GM19324 (cell line): ENCODE results near the gene CELF5.
"Not testable (repeated sequence)": the region's sequence is repeated elsewhere in the genome, so short reads cannot be mapped to it uniquely, and the experiment has no call there.

Source experiments
- ATAC-seq: cut with Tn5 transposase; IDR thresholded peaks from one replicate; pipeline ENCODE4 v1.9.1; 2021; ENCODE audit warnings: mild to moderate bottlenecking, moderate library complexity; ENCODE audit not compliant: unreplicated experiment, low FRiP score

CELF5 gene

DNA sequence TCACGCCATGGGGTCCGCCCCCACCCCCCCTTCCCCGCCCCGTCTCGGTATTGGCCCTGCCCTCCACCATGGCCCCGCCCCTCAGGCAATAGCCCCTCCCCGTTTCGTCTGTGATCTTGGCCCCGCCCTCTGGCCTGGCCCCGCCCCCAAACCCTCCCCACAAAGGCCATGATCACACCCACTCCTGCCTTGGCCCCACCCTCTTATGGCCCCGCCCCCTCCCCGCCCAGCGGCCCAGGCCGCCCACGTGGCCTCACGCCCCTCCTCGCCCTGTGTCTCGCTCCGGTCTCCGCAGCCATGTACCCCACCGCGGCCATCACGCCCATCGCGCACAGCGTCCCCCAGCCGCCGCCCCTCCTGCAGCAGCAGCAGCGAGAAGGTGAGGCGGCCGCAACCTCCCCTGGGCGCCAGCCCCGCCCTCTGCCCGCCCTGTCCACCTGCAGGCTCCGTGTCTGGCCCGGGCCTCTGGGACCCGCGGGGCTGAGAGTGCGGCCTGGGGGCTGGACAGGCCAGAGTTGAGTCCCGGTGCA, 61.3 kb downstream of the CELF5 start:
- no peak for ATAC-seq

DNA sequence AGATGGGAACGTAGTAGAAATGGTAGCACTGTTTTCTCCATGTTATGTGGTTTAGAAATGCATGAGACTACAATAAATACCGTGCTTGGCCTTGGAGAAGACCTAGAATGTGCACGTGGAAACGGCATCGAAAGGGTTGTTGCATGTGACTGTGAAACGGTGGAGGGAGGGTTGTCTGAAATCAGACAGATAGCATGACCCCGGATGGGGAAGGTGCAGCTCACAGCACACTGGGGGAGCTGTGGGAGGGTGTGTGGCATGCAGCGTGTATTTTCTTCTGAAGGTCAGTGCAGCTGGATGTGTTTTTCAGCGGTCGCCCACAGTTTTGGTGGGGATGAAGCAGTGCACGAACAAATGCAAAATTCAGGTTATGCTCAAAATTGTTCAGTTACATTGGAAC, 63.4 kb downstream of the CELF5 start:
- ATAC-seq, result no peak

DNA sequence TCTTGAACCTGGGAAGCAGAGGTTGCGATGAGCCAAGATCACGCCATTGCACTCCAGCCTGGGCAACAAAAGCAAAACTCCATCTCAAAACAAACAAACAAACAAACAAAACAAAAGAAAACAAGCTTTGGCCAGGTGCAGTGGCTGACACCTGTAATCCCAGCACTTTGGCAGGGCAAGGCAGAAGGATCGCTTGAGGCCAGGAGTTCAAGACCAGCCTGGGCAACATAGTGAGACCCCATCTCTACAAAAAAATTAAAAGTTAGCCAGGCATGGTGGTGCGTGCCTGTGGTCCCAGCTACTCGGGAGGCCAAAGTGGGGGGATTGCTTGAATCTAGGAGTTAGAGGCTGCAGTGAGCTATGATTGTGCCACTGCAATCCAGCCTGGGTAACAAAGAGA, 64.0 kb downstream of the CELF5 start:
- ATAC-seq, result not testable (repeated sequence)

DNA sequence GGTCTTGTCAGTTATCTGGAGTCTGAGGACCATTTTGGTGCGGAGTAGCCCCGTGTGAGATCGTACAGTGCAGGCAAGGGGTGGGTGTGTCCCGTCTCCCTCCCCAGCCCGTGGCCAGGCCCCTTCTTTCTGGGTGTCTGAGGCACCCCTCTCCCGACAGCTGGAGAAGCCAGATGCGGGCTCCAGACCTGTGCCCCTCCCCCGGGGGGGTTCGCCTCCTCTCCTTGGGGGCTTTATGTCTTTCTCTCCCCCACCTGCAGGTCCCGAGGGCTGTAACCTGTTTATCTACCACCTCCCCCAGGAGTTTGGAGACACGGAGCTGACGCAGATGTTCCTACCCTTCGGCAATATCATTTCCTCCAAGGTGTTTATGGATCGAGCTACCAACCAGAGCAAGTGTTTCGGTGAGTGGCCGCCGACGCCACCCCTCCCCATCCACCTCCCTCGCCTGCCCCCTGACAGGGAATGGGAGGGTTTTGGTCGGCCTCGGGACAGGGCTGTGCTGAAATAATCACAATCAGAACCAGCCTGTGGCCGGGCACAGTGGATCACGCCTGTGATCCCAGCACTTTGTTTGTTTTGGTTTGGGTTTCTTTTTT, 65.6 kb downstream of the CELF5 start:
- no peak for ATAC-seq

DNA sequence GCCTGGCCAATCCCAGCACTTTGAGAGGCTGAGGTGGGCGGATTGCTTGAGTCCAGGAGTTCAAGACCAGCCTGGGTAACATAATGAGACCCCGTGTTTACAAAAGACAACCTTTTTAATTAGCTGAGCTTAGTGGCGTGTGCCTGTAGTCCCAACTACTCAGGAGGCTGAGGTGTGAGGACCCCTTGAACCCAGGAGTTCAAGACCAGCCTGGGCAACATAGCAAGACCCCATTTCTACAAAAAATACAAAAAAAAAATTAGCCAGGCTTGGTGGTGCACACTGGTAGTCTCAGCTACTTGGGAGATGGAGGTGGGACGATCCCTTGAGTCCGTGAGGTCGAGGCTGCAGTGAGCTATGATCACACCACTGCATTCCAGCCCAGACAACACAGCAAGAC, 66.4 kb downstream of the CELF5 start:
- ATAC-seq, result not testable (repeated sequence)

DNA sequence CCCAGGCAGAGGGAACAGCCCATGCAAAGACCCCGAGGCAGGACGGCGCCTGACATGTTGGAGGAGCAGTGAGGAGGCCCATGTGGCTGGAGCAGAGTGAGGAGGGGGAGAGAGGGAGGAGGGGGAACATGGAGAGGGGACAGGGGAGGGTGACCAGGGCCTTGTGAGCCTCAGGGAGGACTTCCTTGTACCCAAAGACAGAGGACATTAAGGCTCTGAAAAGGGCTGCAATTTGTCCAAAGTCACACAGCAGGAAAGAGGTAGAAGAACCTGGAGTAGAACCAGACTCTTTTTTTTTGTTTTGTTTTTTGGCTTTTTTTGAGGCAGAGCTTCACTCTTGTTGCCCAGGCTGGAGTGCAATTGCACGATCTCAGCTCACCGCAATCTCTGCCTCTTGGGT, 67.2 kb downstream of the CELF5 start:
- no peak for ATAC-seq

DNA sequence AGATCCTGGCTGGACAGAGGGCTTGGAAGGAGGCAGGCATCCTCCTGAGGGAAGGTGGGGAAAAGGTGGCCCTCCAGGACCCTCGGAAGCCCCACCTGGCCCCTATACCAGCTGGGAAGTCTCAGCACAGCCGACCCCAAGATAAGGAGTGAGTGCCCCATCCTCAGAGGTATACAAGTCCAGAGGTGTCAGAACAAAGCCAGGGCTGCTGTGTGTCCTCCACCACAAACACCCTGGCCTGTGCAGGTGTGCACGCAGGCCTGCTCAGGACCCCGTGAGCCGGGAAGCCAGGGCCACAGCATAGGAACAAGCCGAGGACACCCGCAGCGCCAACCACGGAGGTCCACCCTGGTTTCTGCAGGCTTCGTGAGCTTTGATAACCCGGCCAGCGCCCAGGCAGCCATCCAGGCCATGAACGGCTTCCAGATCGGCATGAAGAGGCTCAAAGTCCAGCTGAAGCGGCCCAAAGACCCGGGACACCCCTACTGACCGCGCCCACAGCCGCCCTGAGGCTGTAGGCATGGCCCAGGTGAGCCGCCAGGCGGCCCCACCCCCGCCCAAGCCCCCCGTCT, 68.6 kb downstream of the CELF5 start:
- no peak for ATAC-seq

DNA sequence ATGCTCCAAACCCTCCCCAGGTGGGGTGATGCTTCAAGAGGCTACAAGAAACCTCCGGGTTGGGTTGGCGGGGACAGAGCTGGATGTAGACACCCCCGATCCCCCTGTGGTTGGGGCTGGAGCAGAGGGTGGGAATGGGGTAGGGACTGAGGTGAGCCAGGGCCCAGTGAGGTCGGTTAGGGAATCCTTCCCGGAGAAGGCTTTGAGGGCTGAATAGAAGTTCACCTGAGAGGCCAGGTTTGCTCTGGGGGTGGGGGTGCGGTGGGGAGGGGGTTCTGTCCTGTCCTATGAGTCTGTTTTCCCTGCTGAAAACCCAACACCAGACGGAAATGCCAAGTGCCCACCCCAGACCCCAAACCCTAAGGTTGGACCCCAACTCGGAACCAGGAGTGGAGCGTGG, 69.1 kb downstream of the CELF5 start:
- no peak for ATAC-seq

DNA sequence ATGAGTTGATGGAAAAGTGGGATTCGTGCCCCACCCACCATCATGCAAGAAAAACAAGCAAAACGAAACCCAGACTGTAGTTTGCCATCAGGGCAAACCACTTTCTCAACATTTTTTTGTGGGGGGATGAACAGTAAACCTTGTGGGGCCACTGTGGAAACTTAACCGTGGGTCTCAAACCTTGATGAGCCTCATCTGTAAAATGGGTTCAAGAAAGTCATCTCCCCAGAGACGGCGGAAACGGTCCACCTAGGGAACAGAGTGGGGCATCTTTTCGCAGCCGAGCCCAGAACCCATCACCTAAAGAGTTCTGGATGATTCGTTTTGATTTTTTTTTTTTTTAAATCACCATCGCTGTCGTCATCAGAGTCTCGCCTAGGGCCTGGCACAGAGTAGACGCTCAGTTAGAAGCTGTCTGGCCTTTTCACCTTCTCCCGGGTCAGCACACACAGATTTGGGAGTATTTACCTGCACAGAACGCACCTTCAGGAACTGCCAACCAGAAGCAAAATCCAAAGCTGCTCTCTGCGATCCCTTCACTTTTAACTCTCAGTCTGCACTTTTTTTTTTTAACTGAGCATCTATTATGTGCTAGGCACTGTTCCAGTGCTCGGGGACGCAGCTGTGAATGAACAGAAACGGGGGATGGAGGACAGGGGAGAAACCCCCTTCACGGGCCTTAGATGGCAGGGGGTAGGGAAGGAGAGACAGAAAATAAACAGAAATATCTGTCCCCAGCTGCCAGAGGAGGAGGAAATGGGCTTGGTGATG, 69.8 kb downstream of the CELF5 start:
- no peak for ATAC-seq

DNA sequence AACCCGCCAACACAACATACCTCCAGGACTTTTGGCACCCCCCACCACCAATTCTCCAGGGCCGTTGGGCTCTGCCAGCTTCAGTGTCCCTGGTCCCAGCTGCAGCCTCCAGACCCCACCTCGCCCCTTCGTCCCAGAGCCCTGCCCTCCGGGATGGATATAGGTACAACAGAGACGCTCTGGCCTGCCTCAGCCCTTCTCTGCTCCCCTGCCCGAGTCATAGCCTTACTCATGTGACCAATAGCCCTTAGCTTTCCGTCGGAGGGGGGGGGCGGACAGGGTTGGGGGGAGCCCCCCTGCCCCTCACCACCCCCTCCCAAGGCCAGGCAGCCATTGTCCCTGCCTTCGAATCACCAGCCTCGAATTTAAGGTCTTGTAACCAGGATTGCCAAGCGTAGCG, 71.1 kb downstream of the CELF5 start:
- ATAC-seq, result no peak

DNA sequence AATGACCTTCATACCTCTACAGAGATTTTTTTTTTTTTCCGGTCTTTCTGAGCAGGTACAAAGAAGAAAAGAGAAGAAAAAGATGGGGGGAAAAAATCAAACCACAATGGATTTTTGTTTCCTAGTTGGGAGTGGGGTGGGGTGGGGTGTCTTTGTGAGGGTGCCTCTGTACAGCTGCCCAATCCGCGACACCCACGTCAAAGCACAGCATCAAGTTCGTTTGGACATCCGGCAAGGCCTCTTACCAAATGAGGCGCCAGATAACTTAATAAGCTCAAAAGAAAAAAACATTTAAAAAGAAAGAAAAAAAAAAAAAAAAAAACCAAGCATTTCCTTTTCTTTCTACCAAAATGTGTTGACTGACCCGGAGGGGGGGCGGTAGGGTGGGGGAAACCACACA, 71.6 kb downstream of the CELF5 start:
- ATAC-seq, result no peak

DNA sequence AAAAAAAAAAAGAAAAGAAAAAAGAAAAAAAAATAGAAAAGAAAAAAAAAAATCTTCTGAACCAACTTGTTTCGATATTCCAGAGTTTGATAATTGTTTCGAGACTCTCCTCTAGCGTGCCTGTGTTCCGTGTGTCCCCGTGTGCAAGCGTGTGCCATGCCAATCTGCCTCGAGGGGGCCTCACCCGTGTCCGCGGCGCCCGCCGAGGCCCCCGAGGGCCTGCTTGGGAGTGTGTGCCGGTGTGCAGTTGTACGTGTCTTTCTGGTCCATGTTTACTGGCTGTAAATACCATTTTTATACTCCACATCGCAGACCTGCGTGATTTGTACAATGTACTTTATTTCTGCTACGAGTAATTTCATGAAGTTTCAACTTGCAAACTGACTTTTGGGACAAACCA, 72.0 kb downstream of the CELF5 start:
- no peak for ATAC-seq

DNA sequence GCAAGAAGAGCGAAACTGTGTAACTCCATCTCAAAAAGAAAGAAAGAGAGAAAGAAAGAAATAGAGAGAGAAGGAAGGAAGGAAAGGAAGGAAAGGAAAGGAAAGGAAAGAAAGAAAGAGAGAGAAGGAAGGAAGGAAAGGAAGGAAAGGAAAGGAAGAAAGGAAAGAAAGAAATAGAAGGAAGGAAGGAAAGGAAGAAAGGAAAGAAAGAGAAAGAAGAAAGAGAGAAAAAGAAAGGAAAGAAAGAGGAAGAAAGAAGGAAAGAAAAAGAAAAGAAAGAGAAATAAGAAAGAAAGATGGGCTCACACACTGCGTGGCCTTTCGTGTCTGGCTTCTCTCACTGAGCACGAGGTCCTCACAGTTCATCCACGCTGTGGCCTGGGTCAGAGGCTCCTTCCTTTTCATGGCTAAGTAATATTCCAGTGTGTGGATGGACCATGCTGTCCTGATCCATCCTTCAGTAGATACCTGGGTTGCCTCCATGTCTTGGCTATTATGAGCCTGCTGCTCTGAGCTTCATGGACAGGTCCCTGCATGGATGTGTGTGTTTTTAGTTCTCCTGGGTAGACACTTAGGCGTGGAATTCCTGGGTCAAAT, 74.5 kb downstream of the CELF5 start:
- ATAC-seq, result no peak

DNA sequence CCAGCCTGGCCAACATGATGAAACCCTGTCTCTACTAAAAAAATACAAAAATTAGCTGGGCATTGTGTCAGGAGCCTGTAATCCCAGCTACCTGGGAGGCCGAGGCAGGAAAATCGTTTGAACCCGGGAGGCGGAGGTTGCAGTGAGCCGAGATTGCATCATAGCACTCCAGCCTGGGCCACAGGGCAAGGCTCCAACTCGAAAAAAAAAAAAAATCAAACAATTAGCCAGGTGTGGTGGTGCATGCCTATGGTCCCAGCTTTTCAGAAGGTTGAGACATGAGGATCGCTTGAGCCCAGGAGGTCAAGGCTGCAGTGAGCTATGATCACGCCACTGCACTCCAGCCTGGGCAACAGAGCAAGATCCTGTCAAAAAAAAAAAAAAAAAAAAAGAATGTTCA, 76.1 kb downstream of the CELF5 start:
- ATAC-seq, result not testable (repeated sequence)

DNA sequence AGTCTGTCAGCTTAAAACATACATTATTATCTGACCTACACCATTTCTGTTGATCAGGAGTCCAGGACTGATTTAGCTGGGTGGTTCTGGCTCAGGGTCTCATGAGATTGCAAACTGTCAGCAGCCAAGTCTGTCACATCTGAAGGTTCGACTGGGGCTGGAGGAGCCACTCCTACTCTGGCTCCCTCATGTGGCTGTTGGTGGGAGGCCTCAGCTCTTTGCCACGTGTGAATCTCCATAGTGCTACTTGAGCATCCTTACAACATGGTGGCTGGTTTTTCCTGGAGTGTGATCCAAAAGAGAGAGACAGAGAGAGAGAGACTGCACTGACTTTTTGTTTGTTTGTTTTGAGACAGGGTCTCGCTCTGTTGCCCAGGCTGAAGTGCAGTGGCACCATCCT, 78.3 kb downstream of the CELF5 start:
- ATAC-seq, result no peak

DNA sequence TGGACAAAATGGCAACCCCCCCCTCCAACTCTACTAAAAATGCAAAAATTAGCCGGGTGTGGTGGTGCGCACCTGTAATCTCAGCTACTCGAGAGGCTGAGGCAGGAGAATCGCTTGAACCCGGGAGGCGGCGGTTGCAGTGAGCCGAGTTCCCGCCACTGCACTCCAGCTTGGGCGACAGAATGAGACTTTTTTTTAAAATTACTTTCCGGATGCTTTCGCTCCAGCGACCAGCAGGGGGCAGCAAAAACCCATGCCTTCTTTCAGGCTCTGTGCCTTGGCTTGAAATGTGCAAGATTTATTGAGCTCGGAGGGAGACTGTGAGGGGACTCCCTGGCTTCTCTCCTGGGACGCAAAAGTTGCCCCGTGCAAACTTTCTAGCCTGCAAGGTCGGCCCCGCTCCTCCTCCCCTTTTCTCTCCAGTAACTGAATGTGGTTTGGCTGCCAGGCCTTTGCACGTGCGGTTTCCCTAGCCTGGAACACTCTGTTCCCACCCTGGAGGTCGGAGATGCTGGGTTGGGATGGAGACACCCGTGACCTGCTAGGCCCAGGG, 80.5 kb downstream of the CELF5 start:
- no peak for ATAC-seq

DNA sequence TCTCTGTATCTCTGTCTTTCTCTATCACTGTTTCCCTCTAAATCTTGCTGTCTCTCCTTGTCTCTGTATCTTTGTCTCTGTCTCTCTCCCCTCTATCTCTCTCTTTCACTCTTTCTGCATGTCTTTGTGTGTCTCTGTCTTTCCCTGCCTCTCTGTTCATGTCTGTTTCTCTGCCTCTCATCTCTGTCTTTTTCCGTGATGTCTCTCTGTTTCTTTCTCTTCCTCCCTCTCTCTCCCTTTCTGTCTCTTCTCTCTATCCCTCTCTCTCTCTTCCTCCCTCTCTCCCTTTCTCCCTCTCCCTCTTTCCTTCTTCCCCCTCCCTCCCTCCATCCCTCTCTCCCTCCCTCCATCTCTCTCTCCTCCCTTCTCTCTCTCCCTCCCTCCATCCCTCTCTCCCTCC, 85.3 kb downstream of the CELF5 start:
- ATAC-seq, result no peak

DNA sequence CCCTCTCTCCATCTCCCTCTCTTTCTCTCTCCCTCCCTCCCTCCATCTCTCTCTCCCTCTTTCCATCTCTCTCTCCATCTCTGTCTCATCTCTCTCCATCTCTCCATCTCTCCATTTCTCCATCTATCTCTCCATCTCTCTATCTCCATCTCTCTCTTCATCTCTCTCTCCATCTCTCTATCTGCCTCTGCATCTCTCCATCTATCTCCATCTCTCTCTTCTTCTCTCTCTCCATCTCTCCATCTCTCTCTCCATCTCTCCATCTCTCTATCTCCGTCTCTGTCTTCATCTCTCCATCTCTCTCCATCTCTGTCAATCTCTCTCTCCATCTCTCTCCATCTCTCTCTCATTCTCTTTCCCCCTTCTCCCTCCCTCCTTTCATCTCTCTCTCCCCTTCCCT, 85.8 kb downstream of the CELF5 start:
- no peak for ATAC-seq

DNA sequence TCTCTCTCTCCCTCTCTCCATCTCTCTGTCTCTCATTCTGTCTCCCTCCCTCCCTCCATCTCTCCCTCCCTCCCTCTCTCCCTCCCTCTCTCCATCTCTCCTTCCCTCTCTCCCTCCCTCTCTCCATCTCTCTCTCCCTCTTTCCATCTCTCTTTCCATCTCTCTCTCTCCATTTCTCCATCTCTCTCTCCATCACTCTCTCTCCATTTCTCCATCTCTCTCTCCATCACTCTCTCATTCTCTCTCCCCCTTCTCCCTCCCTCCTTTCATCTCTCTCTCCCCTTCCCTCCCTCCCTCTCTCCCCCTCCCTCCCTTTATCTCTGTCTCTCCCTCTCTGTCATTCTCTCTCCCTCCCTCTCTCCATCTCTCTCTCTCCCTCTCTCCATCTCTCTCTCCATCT, 86.2 kb downstream of the CELF5 start:
- no peak for ATAC-seq

DNA sequence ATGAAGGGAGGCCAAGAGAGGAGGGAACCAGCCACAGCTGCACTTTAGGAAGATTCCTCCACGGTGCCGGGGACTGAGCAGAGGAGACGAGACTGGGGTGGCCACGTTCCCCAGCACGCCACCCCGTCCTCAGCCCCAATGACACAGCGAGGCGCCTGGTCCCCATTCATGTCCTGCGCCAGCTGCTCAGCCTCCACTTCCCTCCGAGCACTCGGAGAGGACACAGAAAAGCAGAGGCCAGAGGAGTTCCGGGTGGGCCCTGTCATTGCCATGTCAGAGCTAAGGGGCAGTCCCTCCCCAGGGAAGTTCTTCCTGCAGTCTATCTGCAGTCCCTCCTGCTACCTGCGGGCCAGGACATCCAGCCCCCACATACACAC, 88.7 kb downstream of the CELF5 start:
- ATAC-seq, result no peak

DNA sequence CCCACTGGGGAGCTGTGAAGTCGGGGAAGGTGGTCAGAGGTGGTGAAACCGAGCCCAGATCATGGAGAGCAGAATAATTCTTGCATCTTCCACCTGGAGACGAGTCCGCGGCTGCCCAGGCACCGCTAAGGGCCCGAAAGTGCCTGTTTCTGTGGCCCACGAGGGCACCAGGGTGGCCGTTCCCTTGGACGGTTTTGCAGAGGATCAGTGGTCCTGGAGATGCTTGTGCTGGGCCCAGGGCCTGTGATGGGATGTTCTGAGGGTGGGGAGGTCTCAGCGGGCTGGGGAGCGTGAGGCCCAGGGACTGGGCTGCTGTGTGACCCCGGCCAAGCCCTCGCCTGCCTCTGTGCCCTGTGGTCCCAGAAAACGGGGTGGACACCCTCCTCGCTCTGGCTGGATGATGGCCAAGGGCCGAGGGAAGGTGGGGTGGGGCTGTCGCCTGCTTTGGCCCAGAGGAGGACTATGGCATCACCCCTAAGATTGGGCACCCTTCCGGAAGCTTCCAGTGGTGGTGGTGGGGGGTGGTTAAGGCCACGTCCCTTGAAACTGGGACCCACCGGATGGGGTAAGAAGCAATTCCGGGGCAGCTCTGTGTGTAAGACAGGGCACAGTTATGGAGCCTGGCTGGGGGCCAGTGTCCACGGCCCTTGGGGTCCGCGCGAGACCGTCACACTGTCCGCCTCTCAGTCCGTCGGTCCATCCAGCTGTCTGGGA, 90.7 kb downstream of the CELF5 start:
- no peak for ATAC-seq
